Nephron (organoid): ENCODE data around the gene CAPNS2.

ENCODE experiments used
- H3K27ac Mint-ChIP-seq, 3 experiments: 2 replicates each; pipeline ENCODE4 v1.8.0; 2020; ENCODE audit warnings: mixed read lengths in 3 of 3, mild to moderate bottlenecking in 2 of 3, moderate library complexity in 1 of 3
- H3K27me3 Mint-ChIP-seq: 2 replicates; pipeline ENCODE4 v1.8.0; 2021; ENCODE audit warnings: low read depth, mild to moderate bottlenecking, moderate library complexity, mixed read lengths
- H3K36me3 Mint-ChIP-seq: 2 replicates; pipeline ENCODE4 v1.8.0; 2020; ENCODE audit warnings: low read depth, mixed read lengths
- H3K4me1 Mint-ChIP-seq: 2 replicates; pipeline ENCODE4 v1.8.0; 2020; ENCODE audit warnings: mixed read lengths
- H3K4me3 Mint-ChIP-seq, 3 experiments: 2 replicates each; pipeline ENCODE4 v1.8.0; 2020; ENCODE audit warnings: mild to moderate bottlenecking in 3 of 3, mixed read lengths in 3 of 3, moderate library complexity in 2 of 3
- H3K9me3 Mint-ChIP-seq: 2 replicates; pipeline ENCODE4 v1.8.0; 2020; ENCODE audit warnings: mixed read lengths
- CTCF ChIP-seq, 3 experiments: fragments of 200-600 bp; sonication (generic); IDR thresholded peaks; one replicate each; pipeline ENCODE4 v1.5.0; 2021; ENCODE audit warnings: antibody characterized with exemption in 3 of 3; ENCODE audit not compliant: unreplicated experiment in 3 of 3

Gene CAPNS2

GRCh38 chr16:55561319-55561848, 5.1 kb upstream of the CAPNS2 start:
- Mint-ChIP-seq H3K9me3 (peaks cover 3% of the 10 kb centered on the region), H3K4me1 (peaks cover 22% of the 10 kb centered on the region), H3K27ac (no peak overlapping the region), H3K4me3 (no peak overlapping the region), H3K36me3 (peaks cover 4% of the 10 kb centered on the region), H3K27me3 (no peaks in the 10 kb centered on the region)
- no peak for TF ChIP-seq CTCF (IDR thresholded peaks at IDR 0.05; ENCODE audit: unreplicated experiment in 3 of 3)

DNA sequence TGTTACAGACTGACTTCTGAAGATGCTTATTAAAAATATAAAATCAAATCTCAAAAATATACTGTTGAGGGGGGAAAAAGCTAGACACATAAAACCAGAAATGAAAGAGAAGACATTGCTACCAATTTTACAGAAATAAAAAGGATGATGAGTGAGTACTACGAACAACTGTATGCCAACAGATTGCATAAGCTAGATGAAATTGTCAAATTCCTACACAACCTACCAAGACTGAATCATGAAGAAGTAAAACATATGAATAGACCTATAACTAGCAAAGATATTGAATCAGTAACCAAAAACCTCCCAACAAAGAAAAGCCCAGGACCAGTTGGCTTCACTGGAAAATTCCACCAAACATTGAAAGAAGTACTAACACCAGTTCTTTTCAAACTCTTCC, 3.5 kb upstream of the CAPNS2 start:
- no peak overlapping the region for H3K27ac Mint-ChIP-seq
- H3K36me3 Mint-ChIP-seq: no peaks in the 10 kb centered on the region
- TF ChIP-seq CTCF (IDR thresholded peaks at IDR 0.05; ENCODE audit: unreplicated experiment in 3 of 3): no peak
- H3K4me3 Mint-ChIP-seq: no peak overlapping the region
- peaks cover 28% of the 10 kb centered on the region for H3K4me1 Mint-ChIP-seq
- no peaks in the 10 kb centered on the region for H3K27me3 Mint-ChIP-seq
- no peaks in the 10 kb centered on the region for H3K9me3 Mint-ChIP-seq

- H3K9me3 Mint-ChIP-seq: no peaks in the 10 kb centered on the region
- TF ChIP-seq CTCF (IDR thresholded peaks at IDR 0.05; ENCODE audit: unreplicated experiment in 3 of 3): no peak
- H3K36me3 Mint-ChIP-seq: no peaks in the 10 kb centered on the region
- no peak overlapping the region for H3K4me3 Mint-ChIP-seq
- H3K27ac Mint-ChIP-seq: no peak overlapping the region
- no peaks in the 10 kb centered on the region for H3K27me3 Mint-ChIP-seq
- peaks cover 29% of the 10 kb centered on the region for H3K4me1 Mint-ChIP-seq
Observed at GRCh38 chr16:55563797-55564196, 2.7 kb upstream of the CAPNS2 start.

DNA sequence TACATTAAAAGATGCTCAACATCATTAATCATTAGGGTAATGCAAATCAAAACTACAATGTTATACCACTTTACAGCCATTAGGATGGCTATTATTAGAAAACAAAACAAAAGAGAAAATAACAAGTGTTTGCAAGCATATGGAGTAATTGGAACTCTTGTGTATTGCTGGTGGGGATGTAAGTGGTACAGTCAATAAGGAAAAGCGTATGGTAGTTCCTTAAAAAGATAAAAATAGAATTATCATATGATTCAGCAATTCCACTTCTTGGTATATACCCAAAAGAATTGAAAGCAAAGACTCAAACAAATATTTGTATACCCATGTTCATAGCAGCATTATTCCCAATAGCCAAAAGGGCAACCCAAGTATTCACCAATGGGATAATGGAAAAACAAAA, 1.4 kb upstream of the CAPNS2 start:
- Mint-ChIP-seq H3K4me1 (peaks cover 27% of the 10 kb centered on the region), H3K36me3 (no peaks in the 10 kb centered on the region), H3K27ac (no peak overlapping the region), H3K9me3 (no peaks in the 10 kb centered on the region), H3K4me3 (no peak overlapping the region), H3K27me3 (no peaks in the 10 kb centered on the region)
- no peak for TF ChIP-seq CTCF (IDR thresholded peaks at IDR 0.05; ENCODE audit: unreplicated experiment in 3 of 3)

DNA sequence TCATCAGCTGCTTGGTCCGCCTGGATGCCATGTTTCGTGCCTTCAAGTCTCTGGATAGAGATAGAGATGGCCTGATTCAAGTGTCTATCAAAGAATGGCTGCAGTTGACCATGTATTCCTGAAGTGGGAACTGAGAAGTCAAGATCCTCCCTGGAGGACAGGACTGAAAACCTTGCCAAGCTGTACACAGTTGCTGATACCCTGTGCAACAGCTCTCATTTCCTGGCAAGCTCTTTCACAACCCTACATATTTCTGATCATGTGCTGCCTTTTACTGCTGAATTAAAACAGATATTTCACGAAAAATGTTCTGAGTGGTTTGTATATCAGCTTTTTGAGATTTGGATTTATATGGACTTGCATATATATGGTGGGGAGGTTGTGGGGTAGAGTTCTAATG, 898 bp downstream of the CAPNS2 start:
- peak overlapping the region in 1 of 3 experiments; percentile 4 for H3K27ac Mint-ChIP-seq
- no peaks in the 10 kb centered on the region for H3K9me3 Mint-ChIP-seq
- no peaks in the 10 kb centered on the region for H3K36me3 Mint-ChIP-seq
- no peaks in the 10 kb centered on the region for H3K27me3 Mint-ChIP-seq
- no peak for TF ChIP-seq CTCF (IDR thresholded peaks at IDR 0.05; ENCODE audit: unreplicated experiment in 3 of 3)
- H3K4me3 Mint-ChIP-seq: no peak overlapping the region
- H3K4me1 Mint-ChIP-seq: peaks cover 24% of the 10 kb centered on the region

GRCh38 chr16:55568207-55568606, 1.7 kb downstream of the CAPNS2 start:
- no peak for TF ChIP-seq CTCF (IDR thresholded peaks at IDR 0.05; ENCODE audit: unreplicated experiment in 3 of 3)
- Mint-ChIP-seq H3K9me3 (no peaks in the 10 kb centered on the region), H3K36me3 (no peaks in the 10 kb centered on the region), H3K27me3 (no peaks in the 10 kb centered on the region), H3K4me3 (no peak overlapping the region), H3K27ac (peak overlapping the region in 2 of 3 experiments; percentile 26 to 72), H3K4me1 (peaks cover 24% of the 10 kb centered on the region)
